Hepatocyte (in vitro differentiated cells): ENCODE results near the gene SIM2.

Source experiments
- CTCF ChIP-seq: fragments of 200-600 bp; sonication (generic); IDR thresholded peaks from 2 replicates; pipeline ENCODE4 v1.5.1; 2016; ENCODE audit warnings: antibody characterized with exemption, mild to moderate bottlenecking; ENCODE audit not compliant: poor library complexity
- EZH2phosphoT487 ChIP-seq: fragments of 200-600 bp; sonication (generic); IDR thresholded peaks from one replicate; pipeline ENCODE4 v1.6.1; 2018; ENCODE audit warnings: antibody characterized with exemption, mild to moderate bottlenecking, low read depth, moderate library complexity; ENCODE audit not compliant: unreplicated experiment, severe bottlenecking

DNA sequence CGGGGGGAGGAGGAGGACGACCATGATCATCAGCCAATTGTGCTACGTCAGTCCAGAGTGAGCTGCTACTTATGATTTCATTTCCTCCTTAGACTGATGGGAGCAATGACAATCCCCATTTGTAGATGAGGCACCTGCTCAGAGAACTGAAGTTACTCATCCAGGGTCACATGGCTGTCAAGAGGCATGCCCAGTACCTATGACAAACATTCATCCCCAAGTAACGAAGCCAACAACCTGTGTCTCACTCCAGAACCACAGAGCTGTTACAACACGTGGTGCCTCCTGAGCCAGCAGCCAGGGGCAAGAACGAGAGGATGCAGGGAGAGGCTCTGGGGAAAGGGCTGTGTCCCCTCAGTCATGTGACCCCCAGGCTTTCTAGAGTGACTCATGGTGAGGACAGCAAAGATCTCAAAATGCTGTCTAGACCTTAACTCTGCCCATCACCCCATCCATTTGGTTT is 93.6 kb downstream of the SIM2 start:
- TF ChIP-seq CTCF (no peak), EZH2phosphoT487 (no peak)
